KMS-11 (cell line): Measurements from ENCODE around the gene PPOX.

Experiments
- H2AFZ ChIP-seq: fragments of 200-600 bp; sonication (generic); 2 replicates; pipeline ENCODE4 v1.6.1; 2016; ENCODE audit warnings: antibody characterized with exemption, mixed run types, low read depth
- H3K27ac ChIP-seq: fragments of 200-600 bp; sonication (generic); 2 replicates; pipeline ENCODE4 v1.6.1; 2016; ENCODE audit warnings: mild to moderate bottlenecking, mixed run types
- H3K27me3 ChIP-seq: fragments of 200-600 bp; sonication (generic); 2 replicates; pipeline ENCODE4 v1.6.1; 2017; ENCODE audit warnings: mild to moderate bottlenecking, low read depth, mixed run types, moderate library complexity; ENCODE audit not compliant: insufficient read depth
- H3K36me3 ChIP-seq: fragments of 200-600 bp; sonication (generic); 2 replicates; pipeline ENCODE4 v1.6.1; 2017; ENCODE audit warnings: mild to moderate bottlenecking, mixed run types; ENCODE audit not compliant: insufficient read depth
- H3K4me1 ChIP-seq: fragments of 200-600 bp; sonication (generic); 2 replicates; pipeline ENCODE4 v1.6.1; 2016; ENCODE audit warnings: mild to moderate bottlenecking, low read depth, mixed run types; ENCODE audit not compliant: poor library complexity, severe bottlenecking
- H3K4me2 ChIP-seq: fragments of 200-600 bp; sonication (generic); 2 replicates; pipeline ENCODE4 v1.7.0; 2016; ENCODE audit warnings: mild to moderate bottlenecking, mixed run types
- H3K4me3 ChIP-seq: fragments of 200-600 bp; sonication (generic); IDR thresholded peaks from 2 replicates; pipeline ENCODE4 v1.6.1; 2017; ENCODE audit warnings: low read depth, low read length, mixed read lengths; ENCODE audit not compliant: insufficient read depth
- H3K79me2 ChIP-seq: fragments of 200-600 bp; sonication (generic); 2 replicates; pipeline ENCODE4 v1.6.1; 2016; ENCODE audit warnings: low read depth, mixed run types; ENCODE audit not compliant: insufficient read depth
- H3K9ac ChIP-seq: fragments of 200-600 bp; sonication (generic); 2 replicates; pipeline ENCODE4 v1.6.1; 2016; ENCODE audit warnings: mild to moderate bottlenecking, mixed run types
- H4K20me1 ChIP-seq: fragments of 200-600 bp; sonication (generic); 2 replicates; pipeline ENCODE4 v1.6.1; 2016; ENCODE audit warnings: mild to moderate bottlenecking, mixed run types; ENCODE audit not compliant: insufficient read depth
- TF ChIP-seq, protein P1 (sequence below): fragments of 200-600 bp; sonication (generic); conservative IDR thresholded peaks from 2 replicates; pipeline ENCODE4 v1.6.1; 2017; ENCODE audit warnings: low read depth, mild to moderate bottlenecking, antibody characterized with exemption, low read length, moderate library complexity, mixed read lengths

Gene PPOX

DNA sequence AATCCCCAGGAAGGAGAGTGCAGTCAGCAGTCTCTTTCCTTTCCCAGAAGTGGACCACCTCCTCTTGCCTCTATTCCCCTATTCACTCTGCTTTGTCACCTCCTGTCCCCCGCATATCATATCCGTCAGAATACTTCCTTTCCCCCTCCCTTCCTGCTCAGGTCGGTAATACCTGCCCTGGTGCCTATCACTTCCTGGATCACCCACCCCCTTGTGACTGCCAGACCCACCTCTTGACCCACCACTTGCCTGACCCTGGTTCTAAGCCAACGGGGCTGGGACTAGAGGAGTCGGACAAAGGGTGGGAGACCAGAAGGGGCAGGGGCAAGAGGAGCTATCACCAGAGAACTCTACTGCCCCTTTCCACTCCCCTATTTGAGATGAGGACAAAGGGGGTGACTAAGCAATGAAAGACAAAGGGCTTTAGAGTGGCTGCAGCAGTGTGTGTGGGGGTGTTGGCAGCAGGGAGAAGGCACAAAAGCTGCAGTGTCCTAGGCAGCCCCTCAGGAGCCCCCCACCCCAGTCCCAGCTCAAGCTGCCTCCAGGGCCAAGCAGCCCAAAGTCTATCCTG, 34.3 kb downstream of the PPOX start:
- no peaks in the 10 kb centered on the region for H4K20me1 ChIP-seq
- H3K9ac ChIP-seq, result no peak overlapping the region
- no peak overlapping the region for H3K27ac ChIP-seq
- H3K4me3 ChIP-seq, result no peak overlapping the region
- H3K27me3 ChIP-seq, result no peaks in the 10 kb centered on the region; the same call in 1 of the 2 replicates
- H3K36me3 ChIP-seq, result no peaks in the 10 kb centered on the region
- peaks cover 14% of the 10 kb centered on the region; the same call in 1 of the 2 replicates for H3K79me2 ChIP-seq
- H3K4me2 ChIP-seq, result no peak overlapping the region
- peaks cover 18% of the 10 kb centered on the region for H3K4me1 ChIP-seq
- H2AFZ ChIP-seq, result peak overlapping the region; percentile 94; the same call in 1 of the 2 replicates
- TF ChIP-seq, protein P1, sequence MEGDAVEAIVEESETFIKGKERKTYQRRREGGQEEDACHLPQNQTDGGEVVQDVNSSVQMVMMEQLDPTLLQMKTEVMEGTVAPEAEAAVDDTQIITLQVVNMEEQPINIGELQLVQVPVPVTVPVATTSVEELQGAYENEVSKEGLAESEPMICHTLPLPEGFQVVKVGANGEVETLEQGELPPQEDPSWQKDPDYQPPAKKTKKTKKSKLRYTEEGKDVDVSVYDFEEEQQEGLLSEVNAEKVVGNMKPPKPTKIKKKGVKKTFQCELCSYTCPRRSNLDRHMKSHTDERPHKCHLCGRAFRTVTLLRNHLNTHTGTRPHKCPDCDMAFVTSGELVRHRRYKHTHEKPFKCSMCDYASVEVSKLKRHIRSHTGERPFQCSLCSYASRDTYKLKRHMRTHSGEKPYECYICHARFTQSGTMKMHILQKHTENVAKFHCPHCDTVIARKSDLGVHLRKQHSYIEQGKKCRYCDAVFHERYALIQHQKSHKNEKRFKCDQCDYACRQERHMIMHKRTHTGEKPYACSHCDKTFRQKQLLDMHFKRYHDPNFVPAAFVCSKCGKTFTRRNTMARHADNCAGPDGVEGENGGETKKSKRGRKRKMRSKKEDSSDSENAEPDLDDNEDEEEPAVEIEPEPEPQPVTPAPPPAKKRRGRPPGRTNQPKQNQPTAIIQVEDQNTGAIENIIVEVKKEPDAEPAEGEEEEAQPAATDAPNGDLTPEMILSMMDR, result no peak

DNA sequence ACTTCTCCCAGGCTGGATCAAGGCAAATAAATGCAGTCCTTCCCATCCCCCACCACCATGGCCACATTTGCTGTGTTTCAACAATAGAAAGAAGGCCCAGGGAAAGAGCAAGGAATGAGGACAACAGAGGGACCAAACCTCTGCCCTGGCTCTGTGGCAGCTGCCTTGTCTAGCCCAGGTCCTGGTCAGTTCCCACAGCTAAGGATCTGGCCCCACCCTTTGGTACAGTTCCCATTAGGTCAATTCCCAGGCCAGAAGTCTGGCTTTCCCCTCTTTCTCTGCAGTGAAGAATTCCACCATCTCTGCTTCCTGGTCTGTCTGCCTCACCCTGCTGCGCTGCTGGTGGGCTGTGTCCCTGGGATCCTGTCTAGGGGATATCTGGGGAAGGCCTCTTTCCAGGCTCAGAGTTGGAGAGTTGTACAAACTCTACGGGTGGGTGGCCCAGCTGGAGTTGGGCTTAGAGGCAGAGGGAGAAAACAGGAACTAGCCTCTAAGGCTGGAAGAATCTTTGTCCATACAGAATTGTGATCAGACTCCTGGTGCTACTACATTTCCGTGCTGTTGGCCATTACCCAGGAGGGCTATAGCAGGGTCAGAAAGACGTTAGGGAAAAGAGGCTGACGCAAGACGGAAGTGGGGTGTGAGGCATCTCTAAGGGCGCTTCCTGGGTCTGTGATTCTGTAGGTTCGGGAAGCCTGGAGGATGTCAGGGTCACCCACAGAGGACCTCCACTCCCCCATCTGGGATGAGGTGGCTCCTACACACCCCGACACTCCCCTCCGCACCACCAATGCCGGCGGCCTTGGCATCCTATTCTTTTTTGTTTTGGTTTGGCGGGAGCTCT, 35.0 kb downstream of the PPOX start:
- TF ChIP-seq, protein P1, result no peak
- H3K4me3 ChIP-seq, result peak overlapping the region; percentile 100

DNA sequence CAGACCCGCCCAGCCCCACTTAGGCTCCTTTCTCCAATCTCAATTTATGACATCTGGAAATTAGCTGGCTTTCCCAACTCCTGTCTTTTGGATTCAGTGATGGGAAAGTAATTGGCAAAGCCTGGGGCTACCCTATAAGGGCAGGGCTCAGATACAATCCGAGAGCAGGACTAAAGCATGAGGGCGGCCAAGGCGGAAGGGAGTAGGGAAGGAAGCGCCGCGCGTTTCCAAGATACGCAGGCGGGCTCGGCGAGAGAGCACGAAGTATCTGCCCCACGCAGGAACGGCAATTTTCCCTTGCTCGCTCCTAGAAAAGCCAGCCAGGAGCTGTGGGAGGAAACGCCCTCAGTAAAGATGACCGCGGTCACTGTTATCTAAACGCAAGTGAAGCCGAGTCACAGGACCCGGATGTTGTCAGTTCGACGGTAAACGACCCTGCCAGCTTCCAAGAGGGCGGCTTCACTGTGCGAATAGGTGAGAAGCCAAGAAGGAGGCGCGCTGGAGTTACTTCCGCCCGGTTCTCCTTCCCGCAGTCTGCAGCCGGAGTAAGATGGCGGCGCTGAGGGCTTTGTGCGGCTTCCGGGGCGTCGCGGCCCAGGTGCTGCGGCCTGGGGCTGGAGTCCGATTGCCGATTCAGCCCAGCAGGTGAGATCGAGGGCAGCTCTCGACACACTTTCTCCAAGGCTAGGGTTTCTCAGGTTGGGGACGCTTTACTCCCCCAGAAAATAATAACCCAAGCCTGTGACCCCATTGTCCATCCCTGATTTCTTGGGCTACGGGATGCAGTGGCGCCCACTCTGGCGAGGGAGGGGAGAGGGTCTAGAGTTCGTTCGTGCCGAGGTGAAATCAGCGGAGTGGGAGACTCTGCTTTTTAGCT, 35.8 kb downstream of the PPOX start, which contains the start of gene NDUFS2:
TSS of gene NDUFS2 (plus strand) at position 532 of the 877 bp plus-strand sequence. CDS start at position 551, 19 bp downstream.
- H3K36me3 ChIP-seq, result no peaks in the 10 kb centered on the region; the same call in 1 of the 2 replicates
- peak within 1 kb of the TSS; percentile 94 for H3K4me2 ChIP-seq
- peak within 1 kb of the TSS; percentile 100 for H3K4me3 ChIP-seq
- peaks cover 14% of the 10 kb centered on the region; the same call in 1 of the 2 replicates for H3K79me2 ChIP-seq
- H3K27ac ChIP-seq, result peak within 1 kb of the TSS; percentile 60
- H3K9ac ChIP-seq, result peak within 1 kb of the TSS; percentile 73
- no peaks in the 10 kb centered on the region; the same call in 1 of the 2 replicates for H3K27me3 ChIP-seq
- peaks cover 18% of the 10 kb centered on the region for H3K4me1 ChIP-seq
- H4K20me1 ChIP-seq, result no peaks in the 10 kb centered on the region
- H2AFZ ChIP-seq, result peak within 1 kb of the TSS; percentile 94
- TF ChIP-seq, protein P1, result no peak; the same call in 1 of the 2 replicates

More for the DNA sequence above, 35.0 kb downstream of the PPOX start:
- peaks cover 18% of the 10 kb centered on the region for H3K4me1 ChIP-seq
- peaks cover 14% of the 10 kb centered on the region; the same call in 1 of the 2 replicates for H3K79me2 ChIP-seq
- peak overlapping the region; percentile 73 for H3K9ac ChIP-seq
- no peaks in the 10 kb centered on the region for H3K36me3 ChIP-seq
- peak overlapping the region; percentile 60 for H3K27ac ChIP-seq
- no peaks in the 10 kb centered on the region; the same call in 1 of the 2 replicates for H3K27me3 ChIP-seq
- peak overlapping the region; percentile 94 for H3K4me2 ChIP-seq
- peak overlapping the region; percentile 94 for H2AFZ ChIP-seq
- no peaks in the 10 kb centered on the region for H4K20me1 ChIP-seq
